Sciatic nerve (tissue), 2 donors: ENCODE data around the gene COG6. TPM values are rescaled to one million over a fixed set of nuclear protein-coding genes. Genes with fewer than 3 reads are reported as not detected.
A peak's percentile ranks its signal among the peaks of the same experiment; 100 is the strongest.

Experiments used
- ATAC-seq: fragments of 200-7000 bp; cut with Tn5 transposase; one replicate; pipeline ENCODE4 v1.9.1; 2020; ENCODE audit warnings: mild to moderate bottlenecking, moderate library complexity
- DNase-seq: peaks from one replicate; pipeline ENCODE4 v3.0.0-alpha.2; 2020; ENCODE audit warnings: low spot score
- intact Hi-C: fragments of 100-400 bp; cut with DNase I; formaldehyde crosslinking; loops from one replicate; pipeline ENCODE4 v1.14.2; 2022
- total RNA-seq: library from RNA; stranded (reverse); fragmentation: NEBNext Ultra II Directional; extraction: Animal tissue kit (Norgen Biotek cat#: 25700); gene quantifications from one replicate; pipeline ENCODE4 v1.2.1, GENCODE V29; 2021
- donor health status: DM: no; HTN: no; CAD: no.
- donor health status: DM: no; HTN: no; CAD: no.

The COG6 gene
- total RNA-seq, 1 donor from 2014 or later: 41.6 TPM

DNA sequence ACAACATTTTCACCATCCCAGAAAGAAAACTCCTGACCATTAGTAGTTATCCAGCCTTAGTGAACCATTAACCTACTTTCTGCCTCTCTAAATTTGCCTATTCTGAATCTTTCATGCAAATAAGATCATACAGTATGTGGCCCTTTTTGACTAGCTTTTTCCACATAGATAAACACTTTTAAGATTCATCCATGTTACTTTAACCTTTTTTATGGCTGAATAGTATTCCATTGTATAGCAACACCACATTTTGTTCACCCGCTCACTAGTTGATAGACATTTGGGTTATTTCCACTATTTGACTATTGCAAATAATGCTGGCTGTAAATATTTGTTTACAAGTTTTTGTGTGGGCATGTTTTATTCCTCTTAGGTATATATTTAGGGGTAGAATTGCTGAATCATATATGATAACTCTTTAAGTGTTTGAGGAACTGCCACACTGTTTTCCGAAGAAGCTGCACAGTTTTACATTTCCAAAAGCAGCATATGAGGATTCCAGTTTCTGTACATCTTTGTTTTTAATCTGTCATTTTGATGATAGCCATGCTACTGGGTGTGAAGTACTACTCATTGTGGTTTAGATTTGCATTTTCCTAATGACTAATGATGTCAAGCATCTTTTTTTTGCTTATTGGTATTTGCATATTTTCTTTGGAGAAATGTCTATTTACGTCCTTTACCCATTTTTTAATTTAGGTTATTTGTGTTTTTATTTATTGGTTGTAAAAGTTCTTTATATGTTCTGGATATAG is 17.1 kb downstream of the COG6 start:
- DNase-seq (no peak), ATAC-seq (no peak)
- intact Hi-C loops: no loop called here

DNA sequence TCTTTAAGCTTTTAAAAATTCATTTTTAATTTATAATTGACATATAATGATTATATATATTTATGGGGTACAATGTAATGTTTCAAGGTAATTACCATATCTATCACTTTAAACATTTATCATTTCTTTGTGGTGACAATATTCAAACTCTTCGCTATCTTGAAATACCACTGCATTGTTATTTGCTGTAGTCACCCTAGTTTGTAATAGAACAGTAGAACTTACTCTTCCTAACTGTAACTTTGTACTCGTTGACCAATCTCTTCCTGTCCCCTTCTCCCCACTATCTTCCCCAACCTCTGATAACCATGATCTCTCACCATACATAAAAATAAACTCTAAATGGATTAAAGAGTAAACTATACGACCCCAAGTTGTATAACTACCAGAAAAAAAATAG is 20.4 kb downstream of the COG6 start:
- intact Hi-C loops: no loop called here
- no peak for ATAC-seq
- no peak for DNase-seq

DNA sequence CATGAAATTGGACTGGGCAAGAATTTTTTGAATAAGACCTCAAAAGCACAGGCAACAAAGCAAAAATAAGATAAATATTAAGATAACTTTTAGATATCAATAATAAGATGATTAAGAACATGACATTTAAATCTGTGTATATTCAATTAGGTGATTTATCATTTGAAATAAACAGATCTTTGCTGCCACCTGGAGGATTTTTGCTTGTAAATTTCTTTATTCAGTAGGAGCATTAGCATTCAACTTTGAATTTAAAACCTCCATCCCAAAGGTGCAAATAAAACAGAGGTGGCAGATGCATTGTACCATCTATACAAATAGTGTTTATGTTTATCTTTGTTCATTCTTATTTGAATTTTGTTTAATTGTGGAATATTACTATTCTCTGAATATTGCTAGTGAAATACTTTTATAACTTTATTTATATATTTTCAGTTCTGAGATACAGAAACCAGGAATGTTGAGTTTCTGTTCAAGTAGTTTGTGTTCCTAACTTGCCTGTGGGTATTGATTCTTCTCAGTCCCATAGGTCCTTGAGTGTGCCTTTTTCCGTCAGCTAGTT is 20.9 kb downstream of the COG6 start:
- intact Hi-C loops: no loop called here
- no peak for DNase-seq
- no peak for ATAC-seq

DNA sequence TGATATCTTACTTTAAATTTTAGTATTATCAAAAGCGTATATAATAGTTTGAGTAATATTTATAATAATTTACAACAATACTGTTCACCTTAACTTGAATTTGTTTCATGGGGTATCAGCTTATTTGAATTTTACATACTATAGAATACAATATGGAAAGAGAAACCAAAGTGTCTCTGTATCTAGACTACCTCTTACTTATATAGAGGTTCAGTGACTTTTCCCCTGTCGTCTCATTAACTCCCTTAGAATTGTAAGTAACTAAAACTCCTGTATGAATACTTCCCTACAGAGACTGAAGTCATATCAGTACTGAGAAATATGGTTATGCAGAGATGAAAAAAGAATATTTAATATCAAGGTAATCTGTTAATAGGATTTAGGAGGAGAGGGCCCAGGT is 26.8 kb downstream of the COG6 start:
- DNase-seq: no peak
- intact Hi-C loops: no loop called here
- no peak for ATAC-seq

DNA sequence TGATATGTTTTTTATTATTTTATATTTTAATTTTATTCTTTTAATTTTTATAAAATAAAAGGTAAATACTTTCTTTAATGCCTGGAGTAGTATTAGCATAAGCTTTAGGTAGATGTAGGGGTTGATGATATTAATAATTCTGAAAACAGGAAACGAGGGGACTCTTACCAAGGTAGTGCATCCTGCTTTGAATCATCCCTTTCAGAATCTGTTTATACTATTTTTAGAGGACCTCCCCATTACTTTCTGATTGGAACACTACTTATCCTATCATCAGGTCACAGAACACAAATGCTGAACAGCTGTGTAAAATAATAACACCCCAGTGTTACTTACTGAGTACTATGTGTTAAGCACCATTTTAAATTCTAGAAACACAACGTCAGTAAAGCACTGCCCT is 27.3 kb downstream of the COG6 start:
- no peak for ATAC-seq
- intact Hi-C loops: no loop called here

DNA sequence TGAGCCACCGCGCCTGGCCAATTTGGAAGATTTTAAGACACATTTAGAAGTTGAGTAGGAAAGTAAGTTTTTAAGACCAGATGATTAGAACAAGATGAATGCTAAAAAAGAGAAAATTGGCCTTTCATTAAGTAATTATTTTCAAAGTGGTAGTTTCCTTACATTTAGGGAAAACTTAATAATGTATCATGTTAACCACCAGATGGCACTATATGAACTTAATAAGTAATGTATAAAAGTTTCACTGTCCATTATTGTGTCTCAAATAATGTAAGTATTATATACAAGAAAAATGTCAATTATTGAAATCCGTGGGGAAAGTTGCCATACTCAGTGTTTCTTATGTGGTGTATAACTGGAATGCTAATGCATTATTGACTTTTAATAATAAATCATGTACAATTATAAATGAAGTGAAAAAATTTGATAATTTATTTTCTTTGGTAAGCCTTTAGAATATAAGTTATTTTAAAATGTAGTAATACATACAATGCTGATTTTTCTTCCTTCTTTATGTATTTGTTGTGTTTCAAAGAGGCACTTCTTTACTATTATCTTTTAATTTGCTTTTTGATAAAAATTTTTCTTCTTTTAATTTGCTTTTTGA is 29.2 kb downstream of the COG6 start:
- intact Hi-C loops: no loop called here
- DNase-seq: no peak
- ATAC-seq: peak; percentile 39

More for the DNA sequence above, 27.3 kb downstream of the COG6 start:
- no peak for DNase-seq

DNA sequence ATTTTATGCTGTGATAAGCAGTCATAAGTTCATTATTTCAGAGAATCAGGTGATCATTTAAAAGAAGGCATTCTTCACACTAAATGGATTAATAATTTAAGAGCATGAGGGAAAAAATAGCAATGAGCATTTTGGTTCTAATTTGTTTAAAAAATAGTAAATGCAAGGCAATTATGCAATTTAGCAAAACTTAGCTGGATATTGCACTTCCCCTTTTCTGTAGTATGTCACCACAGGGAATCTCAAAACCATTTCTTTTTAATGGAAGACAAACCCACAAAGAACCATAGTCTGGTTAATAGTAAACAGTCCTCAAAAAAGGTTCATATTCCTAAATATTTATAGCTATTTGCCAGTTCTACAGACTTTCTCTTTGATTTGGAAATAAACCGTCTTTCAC is 30.2 kb downstream of the COG6 start:
- ATAC-seq (no peak), DNase-seq (no peak)
- intact Hi-C loops: no loop called here

DNA sequence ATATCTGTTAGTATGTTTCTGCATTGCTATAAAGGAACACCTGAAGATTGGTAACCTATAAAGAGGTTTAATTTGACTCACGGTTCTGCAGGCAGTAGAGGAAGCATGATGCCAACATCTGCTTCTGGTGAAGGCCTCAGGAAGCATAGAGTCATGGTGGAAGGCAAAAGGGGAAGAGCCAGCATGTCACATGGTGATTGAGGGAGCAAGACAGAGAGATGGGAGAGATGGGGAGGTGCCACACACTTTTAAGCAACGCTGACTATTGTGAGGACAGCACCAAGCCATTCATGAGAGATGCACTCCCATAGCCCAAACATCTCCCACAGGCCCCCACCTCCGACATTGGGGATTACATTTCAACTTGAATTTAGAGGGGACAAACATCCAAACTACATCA is 32.8 kb downstream of the COG6 start:
- intact Hi-C loops: no loop called here
- DNase-seq: no peak
- ATAC-seq: no peak

DNA sequence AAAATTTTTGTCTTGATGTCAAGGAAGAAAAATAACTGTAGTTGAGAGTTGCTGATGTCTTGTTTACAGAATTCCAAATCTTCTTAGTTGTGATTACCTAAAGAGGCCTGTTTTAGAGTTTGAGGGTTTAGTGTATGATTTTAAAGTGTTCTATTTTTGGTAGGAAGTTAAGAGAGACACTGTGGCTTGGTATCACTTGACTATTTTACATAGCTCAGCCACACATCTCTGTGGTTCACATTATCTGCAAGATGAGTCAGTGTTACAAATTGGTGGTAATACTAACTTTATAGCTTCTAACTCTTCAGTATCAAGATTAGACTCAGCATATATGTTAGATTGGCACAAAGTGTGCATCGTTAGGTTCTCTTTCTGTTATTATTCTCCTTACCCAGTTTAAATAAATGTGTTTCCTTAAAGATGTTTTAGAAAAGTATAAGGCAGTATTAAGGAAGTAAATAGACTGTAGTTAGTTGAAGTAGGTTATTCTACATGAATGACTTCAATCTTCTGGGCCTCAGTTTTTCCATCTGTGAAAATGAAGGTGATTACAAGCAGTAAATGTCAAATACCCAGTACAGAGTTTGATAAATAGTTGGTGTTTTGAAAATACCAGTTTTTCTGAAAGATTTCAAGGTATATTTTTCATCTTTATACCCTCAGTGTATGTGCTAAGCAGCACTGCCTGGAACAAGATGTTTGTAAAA is 33.4 kb downstream of the COG6 start:
- no peak for ATAC-seq
- intact Hi-C loops: no loop called here
- no peak for DNase-seq

DNA sequence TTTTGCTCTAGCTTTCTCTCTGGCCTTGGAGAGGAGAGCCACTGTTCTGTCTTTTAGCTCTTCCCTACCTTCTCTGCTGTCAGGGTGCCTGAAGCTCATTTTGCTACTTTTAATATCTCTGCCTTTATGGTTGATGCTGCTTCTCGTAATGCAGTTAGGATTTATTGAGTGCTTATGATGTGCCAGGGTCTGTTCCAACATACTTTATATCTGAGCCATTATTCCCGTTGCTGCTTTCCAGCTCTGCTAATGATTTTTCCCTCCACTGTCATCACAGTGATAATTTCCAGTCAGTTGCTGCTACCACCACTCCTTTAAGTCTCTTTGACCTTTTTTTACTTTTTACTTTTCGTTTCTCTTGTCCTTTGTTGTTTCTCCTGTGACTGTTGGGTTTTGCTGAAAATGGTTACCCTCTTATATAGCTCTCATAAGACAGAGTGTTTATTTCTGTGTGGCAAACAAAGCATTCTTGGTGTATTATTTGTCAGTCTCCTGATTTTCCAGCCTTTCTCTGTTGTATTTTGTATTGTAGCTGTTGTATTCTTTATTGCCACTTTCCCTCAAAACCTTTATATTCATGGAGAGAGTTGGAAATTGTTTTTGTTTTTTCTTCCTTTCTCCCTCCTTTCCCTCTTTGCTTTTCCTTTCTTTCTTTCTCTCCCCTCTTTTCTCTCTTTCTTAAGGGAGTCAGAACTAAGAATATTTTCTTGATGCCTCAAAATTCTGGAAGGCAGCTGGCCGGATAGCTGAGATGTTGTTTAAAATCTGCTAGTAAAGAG is 37.4 kb downstream of the COG6 start:
- DNase-seq (no peak), ATAC-seq (no peak)
- intact Hi-C loops: no loop called here

DNA sequence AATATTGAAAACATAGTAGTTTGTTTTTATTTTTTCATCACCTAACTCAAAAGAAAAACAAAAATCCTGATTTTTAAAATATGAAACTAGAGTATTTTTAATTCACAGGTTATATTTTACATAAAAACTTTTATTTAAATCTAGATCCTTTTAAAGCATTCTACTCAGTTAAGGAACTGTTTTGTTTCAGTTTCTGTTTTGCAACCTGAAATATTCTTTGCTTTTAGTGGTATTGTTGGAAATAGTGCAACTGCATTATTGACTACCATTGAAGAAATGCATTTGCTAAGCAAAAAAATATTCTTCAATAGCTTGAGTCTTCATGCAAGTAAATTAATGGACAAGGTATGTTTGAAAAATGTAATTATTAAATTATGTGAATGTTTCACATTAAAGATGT is 43.8 kb downstream of the COG6 start:
- no peak for DNase-seq
- ATAC-seq: no peak
- intact Hi-C loops: no loop called here

DNA sequence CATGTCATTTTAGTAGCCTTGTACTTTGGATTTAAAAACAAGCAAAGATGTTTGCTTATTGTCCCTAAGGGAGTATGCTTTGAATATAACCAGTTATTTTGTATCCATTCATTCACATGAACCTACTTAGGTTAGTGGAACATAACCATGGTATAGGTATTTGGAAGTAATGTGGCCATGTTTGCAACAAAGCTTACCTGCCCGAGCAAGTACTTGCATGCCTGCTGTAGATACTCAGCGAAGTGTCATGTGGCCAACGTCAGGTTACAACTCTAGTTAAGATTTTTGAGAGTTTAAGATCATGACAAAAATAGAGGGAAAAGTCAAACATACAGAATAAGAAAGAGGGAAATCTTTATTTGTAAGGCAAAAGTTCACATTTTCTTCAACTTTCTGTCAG is 57.2 kb downstream of the COG6 start:
- DNase-seq (no peak), ATAC-seq (no peak)
- intact Hi-C loops: no loop called here

DNA sequence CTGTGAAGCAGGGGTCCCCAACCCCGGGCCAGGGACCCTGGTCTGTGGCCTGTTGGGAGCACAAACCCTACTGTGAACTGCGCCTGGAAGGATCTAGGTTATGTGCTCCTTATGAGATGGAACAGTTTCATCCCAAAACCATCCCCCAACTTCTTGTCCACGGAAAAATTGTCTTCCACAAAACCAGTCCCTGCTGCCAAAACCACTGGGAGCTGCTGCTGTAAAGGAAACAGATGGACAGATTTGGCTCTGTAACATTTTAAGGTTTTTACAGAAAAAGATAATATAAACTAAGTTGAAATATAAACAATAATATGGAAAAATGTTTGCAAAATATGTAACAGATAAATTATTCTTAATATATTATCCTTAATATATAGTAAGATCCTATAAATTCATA is 73.7 kb downstream of the COG6 start:
- no peak for ATAC-seq
- DNase-seq: no peak
- intact Hi-C loops: no loop called here

DNA sequence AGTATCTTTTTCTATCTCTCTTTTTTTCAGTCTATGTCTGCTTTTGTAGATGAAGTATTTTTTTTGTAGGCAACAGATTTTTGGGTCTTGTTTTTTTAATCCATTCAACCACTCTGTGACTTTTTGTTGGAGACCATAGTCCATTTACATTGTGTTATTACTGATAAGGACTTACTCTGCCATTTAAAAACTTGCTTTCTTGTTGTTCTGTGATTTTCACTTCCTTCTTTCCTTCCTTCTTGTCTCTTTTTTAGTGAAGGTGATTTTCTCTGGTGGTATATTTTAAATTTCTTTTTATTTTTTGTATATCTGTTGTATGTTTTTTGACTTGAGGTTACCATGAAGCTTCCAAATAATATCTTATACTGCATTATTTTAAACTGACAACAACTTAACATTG is 79.5 kb downstream of the COG6 start:
- DNase-seq: no peak
- intact Hi-C loops: no loop called here
- ATAC-seq: no peak

DNA sequence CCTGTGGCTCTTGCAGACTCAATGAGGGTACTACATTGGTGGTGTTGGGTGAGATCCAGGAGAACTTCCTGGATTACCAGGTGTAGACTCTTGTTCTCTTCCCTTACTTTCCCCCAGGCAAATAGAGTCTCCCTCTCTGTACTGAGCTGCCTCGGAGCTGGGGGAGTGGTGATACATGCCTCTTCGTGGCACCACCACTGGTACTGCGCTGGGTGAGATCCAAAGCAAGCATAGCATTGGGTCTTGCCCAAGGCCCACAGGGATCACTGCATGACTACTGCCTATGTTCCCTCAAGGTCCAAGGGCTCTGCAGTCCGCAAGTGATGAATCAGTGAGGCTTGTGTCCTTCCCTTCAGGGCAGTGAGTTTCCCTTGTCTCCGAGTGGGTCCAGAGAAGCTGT is 81.6 kb downstream of the COG6 start:
- DNase-seq: no peak
- intact Hi-C loops: no loop called here
- ATAC-seq: no peak

DNA sequence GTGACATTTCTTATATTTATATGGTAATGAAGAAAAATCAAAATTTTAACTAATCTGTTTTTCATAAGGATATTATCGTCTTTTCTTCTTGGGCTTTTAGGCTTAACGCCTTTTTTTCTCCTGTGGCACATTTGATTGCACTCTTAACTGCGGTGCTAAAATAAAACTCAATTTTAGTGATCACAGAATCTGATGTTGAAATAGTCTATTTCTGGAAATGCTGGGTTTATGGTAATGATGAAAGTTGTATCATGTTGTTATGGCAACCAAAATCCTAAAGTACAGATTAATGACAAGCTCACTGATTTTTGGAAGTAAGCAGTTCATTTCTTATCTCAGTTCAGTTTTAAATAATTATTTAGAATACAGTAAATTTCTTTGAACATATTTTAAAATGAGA is 85.3 kb downstream of the COG6 start:
- intact Hi-C loops: no loop called here
- DNase-seq (no peak), ATAC-seq (no peak)

DNA sequence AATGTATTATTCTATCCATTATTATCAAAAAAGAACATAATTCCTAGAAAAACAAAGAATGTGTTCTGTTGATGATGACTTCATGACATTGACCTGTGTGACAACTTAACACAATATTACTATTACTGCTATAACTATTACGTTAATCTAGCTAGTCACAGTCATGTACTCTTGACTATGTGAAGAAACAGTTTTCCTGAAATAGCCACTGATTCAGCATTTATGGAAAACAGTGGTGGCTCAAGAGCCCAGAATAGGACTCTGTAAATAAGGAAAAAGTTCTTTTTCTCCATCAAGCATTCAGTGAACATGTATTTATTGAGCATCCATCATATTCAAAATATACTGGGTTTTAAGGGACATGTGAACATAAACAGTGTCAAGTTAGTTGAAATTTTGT is 93.5 kb downstream of the COG6 start:
- intact Hi-C loops: no loop called here
- DNase-seq: no peak
- ATAC-seq: no peak

DNA sequence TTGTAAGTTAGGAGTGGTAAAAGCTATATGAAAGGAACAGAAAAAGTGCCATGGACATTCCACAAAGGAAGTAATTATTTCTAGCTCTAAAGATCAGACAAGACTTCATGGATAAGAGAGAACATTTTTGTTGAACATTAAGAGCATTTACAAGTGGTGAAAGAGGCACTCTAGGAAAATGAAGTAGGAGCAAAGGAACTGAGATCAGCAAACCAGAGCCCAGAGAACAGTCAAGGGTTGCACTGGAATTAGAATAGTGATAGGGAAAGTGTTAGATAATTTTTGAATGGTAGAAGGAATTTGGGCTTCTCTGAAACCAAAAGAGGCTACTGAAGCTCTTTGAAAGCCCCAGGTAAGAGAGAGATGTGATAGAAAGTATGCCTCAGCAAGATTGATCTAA is 94.1 kb downstream of the COG6 start:
- intact Hi-C loops: no loop called here
- ATAC-seq (no peak), DNase-seq (no peak)

DNA sequence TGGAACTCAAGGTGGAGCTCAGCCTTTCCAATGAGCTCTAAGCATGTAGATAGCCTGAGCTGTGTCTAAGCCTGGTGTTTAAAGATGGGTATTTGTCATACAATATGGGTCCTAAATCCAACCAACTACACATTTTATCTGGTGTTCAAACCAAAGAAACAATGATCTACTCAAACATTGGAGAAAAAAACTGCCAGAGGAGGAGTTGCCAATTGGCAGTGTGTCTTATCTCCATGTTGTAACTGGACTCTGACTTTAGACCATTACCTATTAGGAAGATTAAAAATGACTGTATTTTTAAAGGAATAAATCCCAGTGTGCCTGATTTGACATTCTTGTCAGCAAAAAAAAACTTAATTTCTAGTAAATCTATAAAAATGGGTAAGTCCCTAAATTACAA is 96.3 kb downstream of the COG6 start:
- no peak for ATAC-seq
- no peak for DNase-seq
- intact Hi-C loops: no loop called here

DNA sequence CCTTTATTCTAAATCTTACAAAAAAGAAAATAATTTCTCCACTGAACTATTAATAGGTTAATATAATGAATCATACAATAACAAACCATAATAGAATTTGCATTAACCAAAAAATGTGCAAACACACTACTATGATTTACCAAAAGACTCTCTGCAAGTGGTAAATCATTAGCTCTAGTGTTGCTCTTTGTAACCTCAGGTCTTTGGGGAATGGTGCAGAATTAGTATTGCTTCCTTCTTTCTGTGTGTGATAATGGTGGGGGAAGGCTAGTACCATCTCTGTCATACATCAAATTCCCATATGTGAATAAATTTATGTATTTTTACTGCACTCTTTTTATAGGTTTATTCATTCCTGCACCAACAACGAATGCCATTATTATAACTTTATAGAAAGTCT is 105.1 kb downstream of the COG6 start:
- ATAC-seq: no peak
- intact Hi-C loops: no loop called here
- DNase-seq: no peak
